B cell (primary cell): ENCODE results near the gene TESMIN. TPM values are rescaled to one million over a fixed set of nuclear protein-coding genes. Genes with fewer than 3 reads are reported as not detected.

ENCODE experiments used
- ATAC-seq: fragments of 200-7000 bp; cut with Tn5 transposase; one replicate; pipeline ENCODE4 v1.10.0; 2021; ENCODE audit warnings: low read depth, mild to moderate bottlenecking, moderate number of reproducible peaks, moderate library complexity
- CTCF ChIA-PET: fragments of 350-600 bp; sonication (Branson Sonifier 250); formaldehyde crosslinking; loops from one replicate; lab custom pipeline; 2021; ENCODE audit warnings: antibody characterized with exemption, inconsistent platforms; lab: Charles Lee
- POLR2A ChIA-PET: fragments of 350-600 bp; sonication (Branson Sonifier 250); formaldehyde crosslinking; loops from one replicate; lab custom pipeline; 2021; ENCODE audit warnings: antibody characterized with exemption; lab: Charles Lee
- DNase-seq: peaks from one replicate; pipeline ENCODE4 v3.0.0; 2013
- H2AFZ ChIP-seq: 2 replicates; pipeline ENCODE4 v1.6.1; 2012; ENCODE audit warnings: mild to moderate bottlenecking, low read depth, low read length; ENCODE audit not compliant: insufficient read depth, poor library complexity, severe bottlenecking
- H3K27ac ChIP-seq, 2 donors: 1 replicate in 1 of 2; 2 replicates in 1 of 2; pipeline ENCODE4 v1.5.1; 2012 to 2013; ENCODE audit warnings: low read length in 2 of 2, mild to moderate bottlenecking in 2 of 2, moderate library complexity in 1 of 2
- H3K27me3 ChIP-seq, 4 experiments: fragments of 200-600 bp in 1 of 4; sonication (generic) in 1 of 4; replicated peaks in 1 of 4; 1 replicate in 2 of 4; 2 replicates in 2 of 4; pipeline versions ENCODE4 v1.6.1 to v1.7.0; 2013 to 2016; ENCODE audit warnings: low read length in 3 of 4, mild to moderate bottlenecking in 2 of 4, mixed read lengths in 1 of 4, moderate library complexity in 1 of 4; ENCODE audit not compliant: insufficient read depth in 4 of 4, control insufficient read depth in 3 of 4; ENCODE audit errors: control extremely low read depth in 1 of 4
- H3K36me3 ChIP-seq, 2 experiments: replicated peaks in 1 of 2; 1 replicate in 1 of 2; 2 replicates in 1 of 2; pipeline versions ENCODE4 v1.6.1 to v1.7.1; 2013; ENCODE audit warnings: low read length in 1 of 2; ENCODE audit not compliant: insufficient read depth in 2 of 2, control insufficient read depth in 1 of 2; ENCODE audit errors: control extremely low read depth in 1 of 2, extremely low read depth in 1 of 2
- H3K4me1 ChIP-seq, 2 donors: fragments of 200-600 bp in 1 of 2; sonication (generic) in 1 of 2; 1 replicate in 1 of 2; 2 replicates in 1 of 2; pipeline versions ENCODE4 v1.5.1 to v1.6.1; 2013 to 2017; ENCODE audit warnings: low read length in 2 of 2; ENCODE audit not compliant: control insufficient read depth in 2 of 2, insufficient read depth in 2 of 2
- H3K4me2 ChIP-seq: replicated peaks from 2 replicates; pipeline ENCODE3; 2012; ENCODE audit warnings: mild to moderate bottlenecking, low read depth, low read length; ENCODE audit not compliant: poor library complexity, severe bottlenecking
- H3K4me3 ChIP-seq, 5 experiments: fragments of 200-600 bp in 1 of 5; sonication (generic) in 1 of 5; 1 replicate in 3 of 5; 2 replicates in 2 of 5; pipeline versions ENCODE4 v1.5.1 to v1.7.0; 2011 to 2016; ENCODE audit warnings: low read length in 4 of 5, mild to moderate bottlenecking in 4 of 5, low read depth in 2 of 5, control low read depth in 1 of 5, moderate library complexity in 1 of 5; ENCODE audit not compliant: insufficient read depth in 1 of 5; ENCODE audit errors: control extremely low read depth in 1 of 5, extremely low read depth in 1 of 5
- H3K79me2 ChIP-seq: fragments of 200-600 bp; sonication (generic); one replicate; pipeline ENCODE4 v1.6.0; 2016; ENCODE audit warnings: low read length; ENCODE audit not compliant: control insufficient read depth, insufficient read depth
- H3K9ac ChIP-seq: fragments of 200-600 bp; sonication (generic); 2 replicates; pipeline ENCODE4 v1.6.1; 2017; ENCODE audit warnings: mild to moderate bottlenecking, low read length, moderate library complexity
- H3K9me3 ChIP-seq, 3 donors: one replicate each; pipeline versions ENCODE4 v1.6.1 to v1.7.1; 2013; ENCODE audit warnings: low read length in 2 of 3; ENCODE audit not compliant: control insufficient read depth in 2 of 3, insufficient read depth in 1 of 3; ENCODE audit errors: control extremely low read depth in 1 of 3
- H4K20me1 ChIP-seq: 2 replicates; pipeline ENCODE4 v1.6.0; 2012; ENCODE audit warnings: mild to moderate bottlenecking, low read length; ENCODE audit not compliant: insufficient read depth, control insufficient read depth, poor library complexity, severe bottlenecking
- H3K27ac Mint-ChIP-seq: one replicate; pipeline ENCODE4 v1.8.0; 2021; ENCODE audit warnings: mixed read lengths
- H3K27me3 Mint-ChIP-seq: one replicate; pipeline ENCODE4 v1.8.0; 2021; ENCODE audit warnings: mixed read lengths
- H3K4me1 Mint-ChIP-seq: one replicate; pipeline ENCODE4 v1.8.0; 2021; ENCODE audit warnings: mixed read lengths
- H3K4me3 Mint-ChIP-seq: one replicate; pipeline ENCODE4 v1.8.0; 2021; ENCODE audit warnings: mixed read lengths
- H3K9me3 Mint-ChIP-seq: one replicate; pipeline ENCODE4 v1.8.0; 2022; ENCODE audit warnings: mixed read lengths; ENCODE audit not compliant: insufficient read depth
- CTCF ChIP-seq: fragments of 200-600 bp; IDR thresholded peaks from one replicate; pipeline ENCODE4 v1.8.0; 2022; ENCODE audit warnings: antibody characterized with exemption, mild to moderate bottlenecking
- EZH2 ChIP-seq: IDR thresholded peaks from 2 replicates; pipeline ENCODE4 v1.6.1; 2012; ENCODE audit warnings: borderline replicate concordance, low read depth, mild to moderate bottlenecking, moderate library complexity, low read length; ENCODE audit not compliant: insufficient read depth, poor library complexity, severe bottlenecking
- WGBS: methylation state at CpG from one replicate; pipeline ENCODE4 v1.1.5; 2013; ENCODE audit warnings: missing lambda C conversion rate; ENCODE audit not compliant: insufficient coverage; 5-methylcytosine and 5-hydroxymethylcytosine counted together
- intact Hi-C: fragments of 100-400 bp; cut with micrococcal nuclease; formaldehyde crosslinking; loops from one replicate; pipeline ENCODE4 v1.10.0; 2022
- polyA plus RNA-seq: library from polyadenylated mRNA; depleted of rRNA; stranded (reverse); fragments of >200 nt; gene quantifications from 2 replicates; pipeline ENCODE4 v1.2.3, GENCODE V29; 2012
- total RNA-seq, 2 donors: library from RNA; stranded (reverse); fragments of 120-200 nt in 1 of 2; gene quantifications; 1 replicate in 1 of 2; 2 replicates in 1 of 2; pipeline versions ENCODE4 v1.2.3 to v1.2.4, GENCODE V29; 2013 to 2022

Gene TESMIN
- total and polyA plus RNA-seq, 2 donors (not counting 1 experiment from before 2014, with no cell fraction given), result 3.2 to 4.3 TPM

- Mint-ChIP-seq H3K4me3 (no peak overlapping the region), H3K4me1 (no peaks in the 10 kb centered on the region), H3K27me3 (peaks cover 42% of the 10 kb centered on the region), H3K27ac (no peak overlapping the region), H3K9me3 (no peaks in the 10 kb centered on the region)
- peaks cover 0 to 36% (median 5%) of the 10 kb centered on the region in 4 experiments for H3K27me3 ChIP-seq
- no peaks in the 10 kb centered on the region for H4K20me1 ChIP-seq
- no peaks in the 10 kb centered on the region for H3K36me3 ChIP-seq
- intact Hi-C loops, result no loop called here
- TF ChIP-seq EZH2, result no peak
- peaks cover 0 to 4% (median 0%) of the 10 kb centered on the region in 3 donors for H3K9me3 ChIP-seq
- H3K27ac ChIP-seq, result no peak overlapping the region
- peaks cover 0 to 4% of the 10 kb centered on the region in 2 donors for H3K4me1 ChIP-seq
- 88% methylated on average over 7 of the region's 7 CpGs for WGBS
- POLR2A ChIA-PET, result no interaction called here
- ATAC-seq (no peak), DNase-seq (no peak)
- H2AFZ ChIP-seq, result no peak overlapping the region
- CTCF ChIA-PET, result no interaction called here
- H3K79me2 ChIP-seq, result no peaks in the 10 kb centered on the region
- no peak overlapping the region for H3K9ac ChIP-seq
- no peak overlapping the region for H3K4me3 ChIP-seq
- H3K4me2 ChIP-seq, result no peak overlapping the region
Observed at GRCh38 chr11:68683121-68683520, 68.2 kb downstream of the TESMIN start.

- H3K9me3 Mint-ChIP-seq, result no peaks in the 10 kb centered on the region
- TF ChIP-seq EZH2, result no peak
- no peak for TF ChIP-seq CTCF
- H3K4me1 ChIP-seq, result peaks cover 0 to 4% of the 10 kb centered on the region in 2 donors
- no peak overlapping the region for H2AFZ ChIP-seq
- no peaks in the 10 kb centered on the region for H3K4me1 Mint-ChIP-seq
- no peak overlapping the region for H3K27ac Mint-ChIP-seq
- intact Hi-C loops, result no loop called here
- DNase-seq (no peak), ATAC-seq (no peak)
- peaks cover 0 to 4% (median 0%) of the 10 kb centered on the region in 3 donors for H3K9me3 ChIP-seq
- ChIA-PET POLR2A (no interaction called here), CTCF (no interaction called here)
- H3K4me3 ChIP-seq, result no peak overlapping the region
- H3K9ac ChIP-seq, result no peak overlapping the region
- H3K4me2 ChIP-seq, result no peak overlapping the region
- H3K27ac ChIP-seq, result no peak overlapping the region
- H3K36me3 ChIP-seq, result no peaks in the 10 kb centered on the region
- H4K20me1 ChIP-seq, result no peaks in the 10 kb centered on the region
- H3K79me2 ChIP-seq, result no peaks in the 10 kb centered on the region
- peaks cover 43% of the 10 kb centered on the region for H3K27me3 Mint-ChIP-seq
- 55% methylated on average over 9 of the region's 9 CpGs for WGBS
- no peak overlapping the region for H3K4me3 Mint-ChIP-seq
- peaks cover 0 to 36% (median 5%) of the 10 kb centered on the region in 4 experiments for H3K27me3 ChIP-seq
Observed at GRCh38 chr11:68682531-68682961, 68.8 kb downstream of the TESMIN start.
